Fibroblast of the aortic adventitia (primary cell): ENCODE data around the gene GPATCH2. TPM values are rescaled to one million over a fixed set of nuclear protein-coding genes. Genes with fewer than 3 reads are reported as not detected.
"Not testable (repeated sequence)": the region's sequence is repeated elsewhere in the genome, so short reads cannot be mapped to it uniquely, and the experiment has no call there.

Experiments
- DNase-seq: peaks from one replicate; pipeline ENCODE4 v3.0.0-alpha.2; 2010; ENCODE audit warnings: low read depth
- H3K4me3 ChIP-seq: 2 replicates; pipeline ENCODE4 v1.5.1; 2011; ENCODE audit warnings: low read depth, mild to moderate bottlenecking, control low read depth, low read length, moderate library complexity
- total RNA-seq: library from RNA; depleted of rRNA; stranded (reverse); fragments of >200 nt; gene quantifications from 2 replicates; pipeline ENCODE4 v1.2.3, GENCODE V29; 2012; ENCODE audit warnings: low replicate concordance
- TF ChIP-seq, protein P1 (sequence below): IDR thresholded peaks from 2 replicates; pipeline ENCODE4 v1.5.1; 2011; ENCODE audit warnings: mild to moderate bottlenecking, low read length, control low read depth, inconsistent platforms; ENCODE audit not compliant: insufficient read depth

GPATCH2 gene
- total RNA-seq, 1 donor, result 23.6 TPM

DNA sequence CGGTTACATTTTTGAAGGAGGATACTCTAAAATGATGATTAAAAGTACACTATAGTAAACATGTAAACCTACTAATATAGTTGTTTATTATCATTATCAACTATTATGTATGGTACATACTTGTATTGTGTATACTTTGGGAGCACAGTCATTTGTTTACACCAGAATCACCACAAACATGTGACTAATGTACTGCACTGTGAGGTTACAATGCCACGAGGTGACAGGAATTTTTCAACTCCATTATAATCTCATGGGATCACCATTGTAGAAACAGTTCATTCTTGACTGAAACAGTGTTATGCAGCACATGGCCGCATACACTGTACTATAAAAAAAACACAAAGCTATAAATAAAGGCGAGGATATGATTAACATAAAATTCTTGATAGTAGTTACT, 44.3 kb downstream of the GPATCH2 start:
- no peak for DNase-seq
- TF ChIP-seq, protein P1, sequence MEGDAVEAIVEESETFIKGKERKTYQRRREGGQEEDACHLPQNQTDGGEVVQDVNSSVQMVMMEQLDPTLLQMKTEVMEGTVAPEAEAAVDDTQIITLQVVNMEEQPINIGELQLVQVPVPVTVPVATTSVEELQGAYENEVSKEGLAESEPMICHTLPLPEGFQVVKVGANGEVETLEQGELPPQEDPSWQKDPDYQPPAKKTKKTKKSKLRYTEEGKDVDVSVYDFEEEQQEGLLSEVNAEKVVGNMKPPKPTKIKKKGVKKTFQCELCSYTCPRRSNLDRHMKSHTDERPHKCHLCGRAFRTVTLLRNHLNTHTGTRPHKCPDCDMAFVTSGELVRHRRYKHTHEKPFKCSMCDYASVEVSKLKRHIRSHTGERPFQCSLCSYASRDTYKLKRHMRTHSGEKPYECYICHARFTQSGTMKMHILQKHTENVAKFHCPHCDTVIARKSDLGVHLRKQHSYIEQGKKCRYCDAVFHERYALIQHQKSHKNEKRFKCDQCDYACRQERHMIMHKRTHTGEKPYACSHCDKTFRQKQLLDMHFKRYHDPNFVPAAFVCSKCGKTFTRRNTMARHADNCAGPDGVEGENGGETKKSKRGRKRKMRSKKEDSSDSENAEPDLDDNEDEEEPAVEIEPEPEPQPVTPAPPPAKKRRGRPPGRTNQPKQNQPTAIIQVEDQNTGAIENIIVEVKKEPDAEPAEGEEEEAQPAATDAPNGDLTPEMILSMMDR, result no peak
- no peak overlapping the region for H3K4me3 ChIP-seq

DNA sequence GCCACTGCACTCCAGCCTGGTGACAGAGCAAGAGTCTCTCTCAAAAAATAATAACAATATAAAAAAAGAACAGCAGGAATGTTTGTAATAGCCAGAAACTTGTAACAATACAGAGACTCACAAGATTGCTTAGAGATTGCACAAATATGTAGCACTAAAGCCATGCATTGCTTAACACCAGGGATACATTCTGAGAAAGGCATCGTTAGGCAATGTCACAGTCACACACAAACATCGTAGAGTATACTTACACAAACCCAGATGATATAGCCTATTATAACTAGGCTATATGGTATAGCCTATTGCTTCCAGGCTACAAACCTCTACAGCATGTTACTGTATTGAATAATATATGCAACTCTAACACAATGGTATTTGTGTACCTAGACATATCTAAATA, 45.3 kb downstream of the GPATCH2 start:
- TF ChIP-seq, protein P1, result no peak
- no peak overlapping the region for H3K4me3 ChIP-seq
- DNase-seq, result no peak

DNA sequence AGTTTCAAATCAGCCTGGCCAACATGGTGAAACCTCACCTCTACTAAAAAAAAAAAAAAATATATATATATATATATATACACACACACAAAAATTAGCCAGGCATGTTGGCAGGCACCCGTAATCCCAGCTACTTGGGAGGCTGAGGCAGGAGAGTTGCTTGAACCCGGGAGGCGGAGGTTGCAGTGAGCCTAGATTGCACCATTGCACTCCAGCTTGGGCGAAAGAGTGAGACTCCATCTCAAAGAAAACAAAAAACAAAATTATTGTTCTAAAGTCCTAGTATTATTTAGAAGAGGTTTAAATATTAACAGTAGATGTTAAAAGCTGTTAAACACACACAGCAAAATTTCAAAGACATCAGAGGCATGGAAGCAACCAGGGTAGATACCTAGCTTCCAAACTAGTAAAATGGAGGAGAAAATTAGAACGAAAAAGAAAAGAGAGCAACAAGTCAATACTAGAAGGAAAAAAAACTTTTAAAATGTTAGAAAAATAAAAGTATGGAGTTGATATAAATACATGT, 46.5 kb downstream of the GPATCH2 start:
- DNase-seq, H3K4me3 ChIP-seq: not testable (repeated sequence)

DNA sequence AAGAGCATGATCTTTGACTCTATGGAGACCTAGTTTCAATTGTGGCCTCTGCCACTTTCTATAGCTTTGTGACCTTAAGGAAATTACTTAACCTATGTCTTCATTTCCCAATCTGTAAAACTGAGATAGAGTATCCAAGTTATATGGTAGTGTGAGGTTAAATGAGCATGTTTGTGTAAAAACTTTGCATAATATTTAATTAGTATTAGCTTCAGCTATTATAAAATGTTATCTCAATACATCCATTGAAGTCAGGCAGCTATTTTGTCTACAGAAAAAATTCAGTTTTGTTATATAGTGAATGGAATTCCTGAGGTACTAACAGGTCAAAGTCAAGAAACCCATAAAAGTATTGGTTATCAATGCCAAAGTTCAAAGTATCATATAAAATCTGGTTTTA, 53.6 kb downstream of the GPATCH2 start:
- no peak overlapping the region for H3K4me3 ChIP-seq
- no peak for DNase-seq
- TF ChIP-seq, protein P1, result no peak

DNA sequence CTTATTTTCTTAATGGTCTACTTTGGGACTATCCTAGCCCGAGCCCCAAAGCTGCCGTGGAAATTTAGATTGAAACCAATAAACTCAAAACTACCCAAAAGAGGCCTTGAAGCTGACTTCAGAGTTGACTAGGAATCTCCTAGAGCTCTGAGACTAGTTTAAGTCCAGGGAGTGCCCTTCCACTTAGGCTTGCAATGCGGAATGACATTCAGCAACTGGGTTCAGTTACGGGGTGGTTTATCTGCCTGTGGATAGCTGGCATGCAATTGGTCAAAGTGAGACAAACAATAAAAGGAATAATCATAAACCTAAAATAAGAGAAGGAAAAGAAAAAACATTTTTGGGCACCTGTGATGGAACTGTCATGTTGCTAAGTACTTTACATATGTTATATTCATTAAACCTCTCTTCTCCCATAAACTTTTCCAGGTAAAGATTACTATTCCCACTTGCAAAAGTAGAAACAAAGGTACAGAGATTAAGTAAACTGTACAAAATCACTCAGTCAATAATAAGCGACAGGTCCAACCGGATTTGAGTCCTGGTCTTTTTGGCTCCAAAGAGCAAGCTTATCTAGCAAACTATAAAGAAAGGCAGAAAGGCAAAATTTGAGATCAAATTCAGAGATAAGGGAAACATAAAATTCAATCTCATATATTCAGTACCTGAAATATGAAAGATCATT, 56.5 kb downstream of the GPATCH2 start:
- DNase-seq, result no peak
- TF ChIP-seq, protein P1, result no peak
- H3K4me3 ChIP-seq, result no peak overlapping the region

DNA sequence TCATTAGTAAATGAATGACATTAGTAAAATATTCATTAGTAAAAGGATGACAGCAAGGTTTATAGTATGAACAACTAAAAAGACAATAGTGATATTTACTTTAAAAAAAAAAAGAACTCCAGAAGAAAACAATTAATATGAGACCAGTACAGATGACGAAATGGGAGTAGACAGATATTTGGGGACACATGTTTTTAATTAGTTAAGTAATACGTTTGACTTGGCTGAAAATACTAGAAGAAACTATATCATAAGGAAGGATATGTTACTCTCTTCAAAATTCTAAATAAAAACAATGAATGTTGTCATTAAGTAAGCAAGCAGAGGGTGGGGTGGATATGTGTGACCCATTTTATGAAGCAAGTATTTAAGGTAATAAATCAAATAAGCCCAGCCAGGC, 61.9 kb downstream of the GPATCH2 start:
- TF ChIP-seq, protein P1, result no peak
- H3K4me3 ChIP-seq, result no peak overlapping the region
- peak; percentile 7 for DNase-seq

DNA sequence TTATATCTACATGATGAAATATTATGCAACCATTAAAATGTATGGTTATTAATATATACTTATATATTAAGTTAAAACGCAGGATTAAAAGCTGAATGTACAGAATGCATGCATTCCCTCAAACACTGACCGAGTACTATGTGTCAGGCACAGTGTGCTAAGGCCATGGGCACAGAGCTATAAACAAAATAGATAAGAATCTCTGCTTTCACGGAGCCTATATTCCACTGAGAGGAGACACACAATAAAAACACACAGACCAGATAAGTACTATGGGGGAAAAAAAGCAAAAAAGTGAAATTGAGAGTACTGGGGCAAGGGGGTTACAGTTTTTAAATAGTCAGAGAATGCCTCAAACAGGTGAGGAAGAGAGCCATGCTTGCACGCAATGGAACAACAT, 62.7 kb downstream of the GPATCH2 start:
- no peak for DNase-seq

More for the DNA sequence above, 62.7 kb downstream of the GPATCH2 start:
- TF ChIP-seq, protein P1, result no peak
- no peak overlapping the region for H3K4me3 ChIP-seq
